Melanocyte of skin (primary cell): ENCODE data around the gene FIG4. TPM values are rescaled to one million over a fixed set of nuclear protein-coding genes. Genes with fewer than 3 reads are reported as not detected.

Experiments used
- total RNA-seq, 2 donors: library from RNA; depleted of rRNA; stranded (reverse); fragments of >200 nt; gene quantifications; 2 replicates each; pipeline ENCODE4 v1.2.3, GENCODE V29; 2012

The FIG4 gene
- 10 to 100 TPM; 19.3 to 27.5 TPM for total RNA-seq

GRCh38 chr6:109690737-109691621 lies at the start of gene FIG4, which contains the start of gene AK9:
TSS of gene FIG4 (plus strand) at chr6:109691296. CDS start at chr6:109691436, 140 bp downstream.
TSS of gene AK9 (minus strand) at chr6:109691202. CDS start at chr6:109675745, 15,457 bp downstream.

Other genes starting within 250 kb of the FIG4 start
- 100 to 1,000 TPM; 128 to 139 TPM for gene MICAL1, start 235.5 kb upstream of the FIG4 start, total RNA-seq
- 10 to 100 TPM; 12.4 to 17.6 TPM for gene ZBTB24, start 208.1 kb upstream of the FIG4 start, total RNA-seq
- 1 to 10 TPM; 3.7 to 8.3 TPM for gene AK9, start 94 bp upstream of the FIG4 start, total RNA-seq